ENCODE results near the gene PSTPIP1. TPM values are rescaled to one million over a fixed set of nuclear protein-coding genes. Genes with fewer than 3 reads are reported as not detected.

PSTPIP1 gene
- total and polyA plus RNA-seq, 2 donors (not counting 1 experiment from before 2014, with no cell fraction given): 0.56 to 1.5 TPM

GRCh38 chr15:76998663-76999285 lies 3.8 kb downstream of the PSTPIP1 start:
- H4K20me1 ChIP-seq (ENCODE audit: control insufficient read depth, extremely low read depth, insufficient read depth, low read length): no peaks in the 10 kb centered on the region
- H3K27ac ChIP-seq (ENCODE audit: insufficient read depth, low read length): no peak overlapping the region
- peaks cover 8% of the 10 kb centered on the region for H3K4me1 ChIP-seq (ENCODE audit: control insufficient read depth, extremely low read depth, insufficient read depth, low read length)
- H2AFZ ChIP-seq (ENCODE audit: low read length): no peak overlapping the region
- no peak overlapping the region for H3K4me3 ChIP-seq (replicated peaks in 1 of 4; ENCODE audit: control extremely low read depth in 1 of 4, insufficient read depth in 1 of 4, low read depth in 3 of 4, low read length in 4 of 4)
- H3K36me3 ChIP-seq (ENCODE audit: control insufficient read depth, insufficient read depth, low read length): no peaks in the 10 kb centered on the region
- no peaks in the 10 kb centered on the region for H3K79me2 ChIP-seq (ENCODE audit: control insufficient read depth, insufficient read depth, low read length)
- no peak overlapping the region for H3K4me2 ChIP-seq (ENCODE audit: extremely low read depth, insufficient read depth, low read length)
- DNase-seq (ENCODE audit: low read depth in 2 of 2): no peak
- H3K27me3 ChIP-seq (ENCODE audit: control insufficient read depth, insufficient read depth, low read length): no peaks in the 10 kb centered on the region
- H3K9me3 ChIP-seq (ENCODE audit: control insufficient read depth, insufficient read depth, low read depth, low read length): no peaks in the 10 kb centered on the region
- TF ChIP-seq CTCF (conservative IDR thresholded peaks at IDR 0.05 in 1 of 2, IDR thresholded peaks at IDR 0.05 in 1 of 2; ENCODE audit: low read depth in 1 of 2, low read length in 2 of 2) (no peak), EZH2 (IDR thresholded peaks at IDR 0.05; ENCODE audit: low read length, missing control alignments) (no peak)
- H3K9ac ChIP-seq (ENCODE audit: insufficient read depth, low read length): no peak overlapping the region

GRCh38 chr15:76999996-77000395 lies 5.1 kb downstream of the PSTPIP1 start:
- peaks cover 8% of the 10 kb centered on the region for H3K4me1 ChIP-seq (ENCODE audit: control insufficient read depth, extremely low read depth, insufficient read depth, low read length)
- H3K79me2 ChIP-seq (ENCODE audit: control insufficient read depth, insufficient read depth, low read length): no peaks in the 10 kb centered on the region
- H3K9me3 ChIP-seq (ENCODE audit: control insufficient read depth, insufficient read depth, low read depth, low read length): no peaks in the 10 kb centered on the region
- H2AFZ ChIP-seq (ENCODE audit: low read length): no peak overlapping the region
- TF ChIP-seq CTCF (conservative IDR thresholded peaks at IDR 0.05 in 1 of 2, IDR thresholded peaks at IDR 0.05 in 1 of 2; ENCODE audit: low read depth in 1 of 2, low read length in 2 of 2) (no peak), EZH2 (IDR thresholded peaks at IDR 0.05; ENCODE audit: low read length, missing control alignments) (no peak)
- no peaks in the 10 kb centered on the region for H3K27me3 ChIP-seq (ENCODE audit: control insufficient read depth, insufficient read depth, low read length)
- no peaks in the 10 kb centered on the region for H4K20me1 ChIP-seq (ENCODE audit: control insufficient read depth, extremely low read depth, insufficient read depth, low read length)
- DNase-seq (ENCODE audit: low read depth in 2 of 2): no peak
- H3K9ac ChIP-seq (ENCODE audit: insufficient read depth, low read length): no peak overlapping the region
- no peak overlapping the region for H3K27ac ChIP-seq (ENCODE audit: insufficient read depth, low read length)
- no peak overlapping the region for H3K4me3 ChIP-seq (replicated peaks in 1 of 4; ENCODE audit: control extremely low read depth in 1 of 4, insufficient read depth in 1 of 4, low read depth in 3 of 4, low read length in 4 of 4)
- no peaks in the 10 kb centered on the region for H3K36me3 ChIP-seq (ENCODE audit: control insufficient read depth, insufficient read depth, low read length)
- no peak overlapping the region for H3K4me2 ChIP-seq (ENCODE audit: extremely low read depth, insufficient read depth, low read length)

GRCh38 chr15:77001351-77001750 lies 6.4 kb downstream of the PSTPIP1 start:
- Histone ChIP-seq H3K79me2 (ENCODE audit: control insufficient read depth, insufficient read depth, low read length) (no peaks in the 10 kb centered on the region), H3K27me3 (ENCODE audit: control insufficient read depth, insufficient read depth, low read length) (peaks cover under 1% of the 10 kb centered on the region), H3K4me1 (ENCODE audit: control insufficient read depth, extremely low read depth, insufficient read depth, low read length) (peaks cover 5% of the 10 kb centered on the region), H4K20me1 (ENCODE audit: control insufficient read depth, extremely low read depth, insufficient read depth, low read length) (no peaks in the 10 kb centered on the region), H3K9me3 (ENCODE audit: control insufficient read depth, insufficient read depth, low read depth, low read length) (no peaks in the 10 kb centered on the region), H3K27ac (ENCODE audit: insufficient read depth, low read length) (no peak overlapping the region), H3K36me3 (ENCODE audit: control insufficient read depth, insufficient read depth, low read length) (no peaks in the 10 kb centered on the region), H2AFZ (ENCODE audit: low read length) (no peak overlapping the region), H3K4me2 (ENCODE audit: extremely low read depth, insufficient read depth, low read length) (no peak overlapping the region), H3K4me3 (replicated peaks in 1 of 4; ENCODE audit: control extremely low read depth in 1 of 4, insufficient read depth in 1 of 4, low read depth in 3 of 4, low read length in 4 of 4) (no peak overlapping the region), H3K9ac (ENCODE audit: insufficient read depth, low read length) (no peak overlapping the region)
- TF ChIP-seq EZH2 (IDR thresholded peaks at IDR 0.05; ENCODE audit: low read length, missing control alignments) (no peak), CTCF (conservative IDR thresholded peaks at IDR 0.05 in 1 of 2, IDR thresholded peaks at IDR 0.05 in 1 of 2; ENCODE audit: low read depth in 1 of 2, low read length in 2 of 2) (no peak)
- DNase-seq (ENCODE audit: low read depth in 2 of 2): no peak
